OCI-LY3 (cell line): ENCODE data around the gene DEDD2.

Source experiments
- H2AFZ ChIP-seq: fragments of 200-600, 300-600 bp; shearing (Covaris generic); 2 replicates; pipeline ENCODE4 v1.6.0; 2014; ENCODE audit warnings: antibody characterized with exemption, low read depth, low read length
- H3K27ac ChIP-seq: fragments of 200-600, 300-600 bp; sonication (generic); 2 replicates; pipeline ENCODE4 v1.5.1; 2014; ENCODE audit warnings: mild to moderate bottlenecking, low read length, moderate library complexity, mixed read lengths
- H3K27me3 ChIP-seq: fragments of 200-600, 300-600 bp; sonication (generic); 2 replicates; pipeline ENCODE4 v1.6.1; 2014; ENCODE audit warnings: low read depth, low read length, mixed read lengths
- H3K36me3 ChIP-seq: fragments of 200-600, 300-600 bp; sonication (generic); replicated peaks from 2 replicates; pipeline ENCODE3; 2014; ENCODE audit warnings: low read depth, low read length, mixed read lengths
- H3K4me1 ChIP-seq: fragments of 300-600, 200-600 bp; sonication (generic); 2 replicates; pipeline ENCODE4 v1.6.1; 2014; ENCODE audit warnings: low read length, mixed read lengths
- H3K4me2 ChIP-seq: fragments of 200-600, 300-600 bp; sonication (generic); 2 replicates; pipeline ENCODE4 v1.6.1; 2014; ENCODE audit warnings: low read length, mixed read lengths
- H3K4me3 ChIP-seq: fragments of 300-600, 200-600 bp; sonication (generic); 2 replicates; pipeline ENCODE4 v1.5.1; 2014; ENCODE audit warnings: antibody characterized with exemption, mild to moderate bottlenecking, low read length, moderate library complexity
- H3K79me2 ChIP-seq: fragments of 300-600, 200-600 bp; shearing (Covaris generic); 2 replicates; pipeline ENCODE4 v1.6.1; 2014; ENCODE audit warnings: mild to moderate bottlenecking, low read length, mixed read lengths
- H3K9ac ChIP-seq: fragments of 300-600, 200-600 bp; shearing (Covaris generic); 2 replicates; pipeline ENCODE4 v1.6.0; 2014; ENCODE audit warnings: mild to moderate bottlenecking, low read length, moderate library complexity
- H3K9me3 ChIP-seq: fragments of 200-600, 300-600 bp; shearing (Covaris generic); 2 replicates; pipeline ENCODE4 v1.6.1; 2014; ENCODE audit warnings: low read length, mixed read lengths; ENCODE audit not compliant: insufficient read depth
- H4K20me1 ChIP-seq: fragments of 200-600, 300-600 bp; sonication (generic); 2 replicates; pipeline ENCODE4 v1.6.1; 2016; ENCODE audit warnings: low read length, mixed read lengths; ENCODE audit not compliant: insufficient read depth
- EZH2phosphoT487 ChIP-seq: fragments of 200-600 bp; shearing (Covaris generic); IDR thresholded peaks from 2 replicates; pipeline ENCODE4 v1.6.1; 2018; ENCODE audit warnings: antibody characterized with exemption, mixed run types, low read depth
- TF ChIP-seq, protein P1 (sequence below): fragments of 200-600, 300-600 bp; sonication (generic); IDR thresholded peaks from 2 replicates; pipeline ENCODE4 v1.5.1; 2014; ENCODE audit warnings: antibody characterized with exemption, low read length, low read depth

The DEDD2 gene

DNA sequence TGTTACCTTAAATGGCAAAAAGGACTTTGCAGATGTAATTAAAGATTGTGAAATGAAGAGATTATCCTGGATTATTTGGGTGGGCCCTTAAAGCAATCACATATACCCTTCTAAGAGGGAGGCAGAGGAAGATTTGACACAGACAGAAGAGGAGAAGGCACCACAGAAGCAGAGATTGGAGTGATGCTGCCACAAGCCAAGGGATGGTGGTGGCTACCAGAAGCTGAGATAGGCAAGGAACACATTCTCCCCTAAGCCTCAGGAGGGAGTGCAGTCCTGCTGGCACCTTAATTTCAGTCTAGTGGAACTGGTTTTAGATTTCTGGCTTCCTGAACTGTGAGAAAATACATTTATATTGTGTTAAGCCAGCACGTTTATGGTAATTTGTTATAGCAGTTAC is 24.2 kb downstream of the DEDD2 start:
- no peak overlapping the region for H3K4me3 ChIP-seq
- no peaks in the 10 kb centered on the region for H3K79me2 ChIP-seq
- H3K9me3 ChIP-seq = peaks cover 8% of the 10 kb centered on the region; the same call in 1 of the 2 replicates
- no peak overlapping the region for H2AFZ ChIP-seq
- H3K4me1 ChIP-seq = peaks cover 23% of the 10 kb centered on the region
- no peaks in the 10 kb centered on the region for H4K20me1 ChIP-seq
- peaks cover 5% of the 10 kb centered on the region; the same call in 1 of the 2 replicates for H3K27me3 ChIP-seq
- H3K27ac ChIP-seq = no peak overlapping the region
- no peak overlapping the region for H3K9ac ChIP-seq
- TF ChIP-seq, protein P1, sequence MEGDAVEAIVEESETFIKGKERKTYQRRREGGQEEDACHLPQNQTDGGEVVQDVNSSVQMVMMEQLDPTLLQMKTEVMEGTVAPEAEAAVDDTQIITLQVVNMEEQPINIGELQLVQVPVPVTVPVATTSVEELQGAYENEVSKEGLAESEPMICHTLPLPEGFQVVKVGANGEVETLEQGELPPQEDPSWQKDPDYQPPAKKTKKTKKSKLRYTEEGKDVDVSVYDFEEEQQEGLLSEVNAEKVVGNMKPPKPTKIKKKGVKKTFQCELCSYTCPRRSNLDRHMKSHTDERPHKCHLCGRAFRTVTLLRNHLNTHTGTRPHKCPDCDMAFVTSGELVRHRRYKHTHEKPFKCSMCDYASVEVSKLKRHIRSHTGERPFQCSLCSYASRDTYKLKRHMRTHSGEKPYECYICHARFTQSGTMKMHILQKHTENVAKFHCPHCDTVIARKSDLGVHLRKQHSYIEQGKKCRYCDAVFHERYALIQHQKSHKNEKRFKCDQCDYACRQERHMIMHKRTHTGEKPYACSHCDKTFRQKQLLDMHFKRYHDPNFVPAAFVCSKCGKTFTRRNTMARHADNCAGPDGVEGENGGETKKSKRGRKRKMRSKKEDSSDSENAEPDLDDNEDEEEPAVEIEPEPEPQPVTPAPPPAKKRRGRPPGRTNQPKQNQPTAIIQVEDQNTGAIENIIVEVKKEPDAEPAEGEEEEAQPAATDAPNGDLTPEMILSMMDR = no peak
- no peak for TF ChIP-seq EZH2phosphoT487
- no peak overlapping the region for H3K4me2 ChIP-seq
- H3K36me3 ChIP-seq = peaks cover 29% of the 10 kb centered on the region

DNA sequence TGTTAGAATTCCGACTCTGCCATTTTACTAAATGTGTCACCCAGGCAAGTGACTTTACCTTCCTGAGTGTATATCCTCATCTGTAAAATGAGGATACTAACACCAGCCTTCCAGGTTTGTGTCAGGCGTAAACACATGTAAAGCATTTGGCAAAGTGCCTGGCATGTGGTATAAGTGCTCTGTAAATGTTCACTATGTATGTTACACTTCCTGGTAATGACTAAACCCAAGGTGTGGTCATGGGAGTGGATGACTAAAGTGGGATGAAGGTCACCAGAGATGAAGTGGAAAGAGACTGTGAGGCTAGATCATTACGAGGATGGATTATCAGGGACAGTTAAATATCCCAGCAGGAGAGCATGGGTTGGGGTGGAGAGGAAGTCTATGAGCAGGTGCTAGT is 25.6 kb downstream of the DEDD2 start:
- H3K4me2 ChIP-seq = no peak overlapping the region
- peaks cover 8% of the 10 kb centered on the region; the same call in 1 of the 2 replicates for H3K9me3 ChIP-seq

DNA sequence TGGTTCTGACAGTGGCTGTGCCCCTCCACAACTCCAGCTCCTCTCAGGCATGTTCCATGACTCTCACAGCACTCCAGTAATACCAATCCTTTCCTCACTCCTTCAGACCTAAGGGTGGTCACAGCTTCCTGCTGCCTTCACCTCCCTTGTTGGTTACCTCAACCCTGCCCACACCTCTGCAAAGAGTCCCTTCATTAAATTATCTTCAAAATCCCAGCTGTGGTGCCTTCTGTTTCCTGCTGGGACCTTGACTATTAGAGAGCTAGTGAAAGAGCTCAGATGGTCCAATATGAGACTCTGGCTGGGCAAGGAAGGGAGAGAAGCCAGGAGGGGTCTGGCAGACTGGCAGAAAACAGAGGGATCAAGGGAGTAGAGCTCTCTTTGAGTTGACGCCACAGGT is 26.1 kb downstream of the DEDD2 start:
- TF ChIP-seq, protein P1 = no peak
- TF ChIP-seq EZH2phosphoT487 = no peak
- Histone ChIP-seq H2AFZ (no peak overlapping the region), H3K36me3 (peaks cover 14% of the 10 kb centered on the region), H3K4me3 (no peak overlapping the region), H3K79me2 (no peaks in the 10 kb centered on the region), H3K4me1 (peaks cover 11% of the 10 kb centered on the region), H3K27me3 (peaks cover 5% of the 10 kb centered on the region; the same call in 1 of the 2 replicates), H3K4me2 (no peak overlapping the region), H4K20me1 (no peaks in the 10 kb centered on the region), H3K27ac (no peak overlapping the region), H3K9me3 (peaks cover 8% of the 10 kb centered on the region; the same call in 1 of the 2 replicates), H3K9ac (no peak overlapping the region)

More for the DNA sequence above, 25.6 kb downstream of the DEDD2 start:
- peaks cover 14% of the 10 kb centered on the region for H3K4me1 ChIP-seq
- no peak for TF ChIP-seq EZH2phosphoT487
- TF ChIP-seq, protein P1 = no peak
- no peak overlapping the region for H3K9ac ChIP-seq
- H2AFZ ChIP-seq = no peak overlapping the region
- peaks cover 19% of the 10 kb centered on the region for H3K36me3 ChIP-seq
- no peak overlapping the region for H3K27ac ChIP-seq
- no peaks in the 10 kb centered on the region for H4K20me1 ChIP-seq
- peaks cover 5% of the 10 kb centered on the region; the same call in 1 of the 2 replicates for H3K27me3 ChIP-seq
- no peak overlapping the region for H3K4me3 ChIP-seq
- H3K79me2 ChIP-seq = no peaks in the 10 kb centered on the region

DNA sequence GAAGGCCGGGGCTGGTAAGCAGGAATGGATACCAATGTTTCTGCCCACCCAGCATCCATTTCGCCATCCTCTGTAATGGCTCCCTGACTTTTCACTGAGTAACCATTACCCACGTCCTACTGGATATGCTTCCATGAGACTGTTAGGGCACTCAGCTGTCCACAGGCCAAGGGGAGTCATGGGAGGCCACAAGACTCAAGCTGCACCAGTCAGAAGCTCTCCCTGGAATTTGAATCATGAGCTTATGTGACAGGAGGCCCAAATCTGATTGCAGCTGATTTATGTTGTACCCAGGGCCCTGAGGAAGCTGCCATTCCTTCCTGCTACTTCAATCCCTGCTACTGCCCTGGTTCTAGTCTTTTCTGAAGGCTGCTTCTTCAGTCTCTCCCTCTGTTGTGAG is 28.3 kb downstream of the DEDD2 start:
- peaks cover 5% of the 10 kb centered on the region; the same call in 1 of the 2 replicates for H3K27me3 ChIP-seq
- no peak overlapping the region for H3K4me2 ChIP-seq
- peaks cover 8% of the 10 kb centered on the region; the same call in 1 of the 2 replicates for H3K9me3 ChIP-seq
- no peak overlapping the region for H3K27ac ChIP-seq
- no peaks in the 10 kb centered on the region for H3K79me2 ChIP-seq
- H3K9ac ChIP-seq = no peak overlapping the region
- H3K4me1 ChIP-seq = peaks cover 20% of the 10 kb centered on the region
- H3K4me3 ChIP-seq = no peak overlapping the region
- H2AFZ ChIP-seq = no peak overlapping the region
- no peaks in the 10 kb centered on the region for H4K20me1 ChIP-seq
- peaks cover 9% of the 10 kb centered on the region for H3K36me3 ChIP-seq
- TF ChIP-seq, protein P1 = no peak
- TF ChIP-seq EZH2phosphoT487 = no peak
